ENCODE measurements around the gene PELI2. TPM values are rescaled to one million over a fixed set of nuclear protein-coding genes. Genes with fewer than 3 reads are reported as not detected.

The PELI2 gene
- total and polyA plus RNA-seq, 2 experiments from 2014 or later = 4.3 to 16.1 TPM

GRCh38 chr14:56147449-56147848 lies 29.2 kb downstream of the PELI2 start:
- TF ChIP-seq EZH2phosphoT487 (IDR thresholded peaks at IDR 0.05; ENCODE audit: low read depth, severe bottlenecking, unreplicated experiment) = no peak
- TF ChIP-seq CTCF (IDR thresholded peaks at IDR 0.05; ENCODE audit: poor library complexity) = no peak
- no peak for TF ChIP-seq EZH2 (IDR thresholded peaks at IDR 0.05; ENCODE audit: borderline replicate concordance)
- Histone ChIP-seq H3K79me2 (peaks cover 43% of the 10 kb centered on the region), H3K9me3 (ENCODE audit: low read depth) (no peaks in the 10 kb centered on the region), H3K4me1 (ENCODE audit: insufficient read depth) (peaks cover 17% of the 10 kb centered on the region), H3K9me2 (replicated peaks; ENCODE audit: insufficient read depth) (no peaks in the 10 kb centered on the region), H3K27ac (no peak overlapping the region), H3K4me3 (no peak overlapping the region), H3K27me3 (no peaks in the 10 kb centered on the region), H4K20me1 (ENCODE audit: insufficient read depth, poor library complexity, severe bottlenecking) (no peaks in the 10 kb centered on the region), H3K4me2 (no peak overlapping the region), H3K36me3 (replicated peaks; ENCODE audit: insufficient read depth, low read depth) (no peaks in the 10 kb centered on the region), H2AFZ (no peak overlapping the region)
- 73% methylated on average over 1 of the region's 1 CpG for WGBS (ENCODE audit: low lambda C conversion rate, missing lambda C conversion rate)
- no peak for DNase-seq (ENCODE audit: low spot score)

GRCh38 chr14:56147986-56148901 lies 30.0 kb downstream of the PELI2 start:
- no peaks in the 10 kb centered on the region for H3K27me3 ChIP-seq
- no peaks in the 10 kb centered on the region for H3K9me2 ChIP-seq (replicated peaks; ENCODE audit: insufficient read depth)
- peaks cover 42% of the 10 kb centered on the region for H3K79me2 ChIP-seq
- H3K9me3 ChIP-seq (ENCODE audit: low read depth) = no peaks in the 10 kb centered on the region
- WGBS (ENCODE audit: low lambda C conversion rate, missing lambda C conversion rate) = 72% methylated on average over 3 of the region's 3 CpGs
- H3K4me1 ChIP-seq (ENCODE audit: insufficient read depth) = peaks cover 17% of the 10 kb centered on the region
- H4K20me1 ChIP-seq (ENCODE audit: insufficient read depth, poor library complexity, severe bottlenecking) = no peaks in the 10 kb centered on the region
- H2AFZ ChIP-seq = no peak overlapping the region
- H3K36me3 ChIP-seq (replicated peaks; ENCODE audit: insufficient read depth, low read depth) = no peaks in the 10 kb centered on the region
- no peak for DNase-seq (ENCODE audit: low spot score)
- no peak overlapping the region for H3K4me3 ChIP-seq
- no peak overlapping the region for H3K4me2 ChIP-seq
- TF ChIP-seq EZH2 (IDR thresholded peaks at IDR 0.05; ENCODE audit: borderline replicate concordance) (no peak), CTCF (IDR thresholded peaks at IDR 0.05; ENCODE audit: poor library complexity) (no peak), EZH2phosphoT487 (IDR thresholded peaks at IDR 0.05; ENCODE audit: low read depth, severe bottlenecking, unreplicated experiment) (no peak)
- H3K27ac ChIP-seq = no peak overlapping the region

GRCh38 chr14:56149151-56149550 lies 30.9 kb downstream of the PELI2 start:
- H3K9me3 ChIP-seq (ENCODE audit: low read depth) = no peaks in the 10 kb centered on the region
- peaks cover 37% of the 10 kb centered on the region for H3K79me2 ChIP-seq
- peaks cover 17% of the 10 kb centered on the region for H3K4me1 ChIP-seq (ENCODE audit: insufficient read depth)
- no peak overlapping the region for H3K27ac ChIP-seq
- no peaks in the 10 kb centered on the region for H4K20me1 ChIP-seq (ENCODE audit: insufficient read depth, poor library complexity, severe bottlenecking)
- H3K4me3 ChIP-seq = no peak overlapping the region
- no peak overlapping the region for H2AFZ ChIP-seq
- 79% methylated on average over 4 of the region's 4 CpGs for WGBS (ENCODE audit: low lambda C conversion rate, missing lambda C conversion rate)
- H3K9me2 ChIP-seq (replicated peaks; ENCODE audit: insufficient read depth) = no peaks in the 10 kb centered on the region
- no peak for DNase-seq (ENCODE audit: low spot score)
- TF ChIP-seq EZH2 (IDR thresholded peaks at IDR 0.05; ENCODE audit: borderline replicate concordance) (no peak), EZH2phosphoT487 (IDR thresholded peaks at IDR 0.05; ENCODE audit: low read depth, severe bottlenecking, unreplicated experiment) (no peak), CTCF (IDR thresholded peaks at IDR 0.05; ENCODE audit: poor library complexity) (no peak)
- H3K27me3 ChIP-seq = no peaks in the 10 kb centered on the region
- H3K36me3 ChIP-seq (replicated peaks; ENCODE audit: insufficient read depth, low read depth) = no peaks in the 10 kb centered on the region
- no peak overlapping the region for H3K4me2 ChIP-seq

All from hepatocyte (in vitro differentiated cells).